ENCODE data around the gene CHD9NB.
"Not testable (repeated sequence)": the region's sequence is repeated elsewhere in the genome, so short reads cannot be mapped to it uniquely, and the experiment has no call there.

GRCh38 chr16:53047515-53047914 lies 5.2 kb downstream of the CHD9NB start:
- TF ChIP-seq CTCF, POLR2A (IDR thresholded peaks at IDR 0.05): not testable (repeated sequence)
